AG04449 (cell line): Measurements from ENCODE around the gene UBE3A.

ENCODE experiments used
- CTCF ChIA-PET: fragments of 350-600 bp; formaldehyde crosslinking; extraction: SDS; loops from one replicate; lab custom pipeline; 2021; ENCODE audit warnings: antibody characterized with exemption; lab: Yijun Ruan, JAX
- POLR2A ChIA-PET: fragments of 400-600, 350-600 bp; formaldehyde crosslinking; extraction: SDS; loops from one replicate; lab custom pipeline; 2020; ENCODE audit warnings: antibody characterized with exemption, inconsistent platforms; lab: Yijun Ruan, JAX
- DNase-seq: peaks from one replicate; pipeline ENCODE4 v3.0.0-alpha.2; 2010; ENCODE audit warnings: low read depth, low spot score
- H3K4me3 ChIP-seq: 2 replicates; pipeline ENCODE4 v1.5.1; 2011; ENCODE audit warnings: low read depth, mild to moderate bottlenecking, control low read depth, low read length
- TF ChIP-seq, protein P1 (sequence below): IDR thresholded peaks from one replicate; pipeline ENCODE4 v1.5.1; 2011; ENCODE audit warnings: mild to moderate bottlenecking, moderate library complexity, low read length, control low read depth, inconsistent platforms; ENCODE audit not compliant: insufficient read depth; ENCODE audit errors: missing control alignments

Gene UBE3A

DNA sequence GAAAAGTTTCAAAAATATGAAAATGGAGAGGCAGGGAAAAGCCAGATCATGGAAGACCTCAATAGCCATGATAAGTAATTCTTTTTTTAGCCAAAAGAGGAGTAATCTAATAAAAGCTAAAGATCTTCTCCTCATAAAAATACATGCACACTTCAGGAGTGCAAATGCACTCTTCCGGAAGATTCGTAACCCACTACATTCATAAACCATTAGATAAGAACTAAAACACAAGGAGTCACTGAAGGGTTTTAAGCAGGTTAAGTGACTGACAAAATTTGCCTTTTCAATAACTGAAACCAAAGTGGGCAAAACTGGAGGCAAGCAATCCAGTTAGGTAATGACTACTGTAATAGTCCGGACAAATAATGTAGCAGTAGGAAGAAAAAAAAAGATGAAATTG is 46.0 kb downstream of the UBE3A start:
- TF ChIP-seq, protein P1, sequence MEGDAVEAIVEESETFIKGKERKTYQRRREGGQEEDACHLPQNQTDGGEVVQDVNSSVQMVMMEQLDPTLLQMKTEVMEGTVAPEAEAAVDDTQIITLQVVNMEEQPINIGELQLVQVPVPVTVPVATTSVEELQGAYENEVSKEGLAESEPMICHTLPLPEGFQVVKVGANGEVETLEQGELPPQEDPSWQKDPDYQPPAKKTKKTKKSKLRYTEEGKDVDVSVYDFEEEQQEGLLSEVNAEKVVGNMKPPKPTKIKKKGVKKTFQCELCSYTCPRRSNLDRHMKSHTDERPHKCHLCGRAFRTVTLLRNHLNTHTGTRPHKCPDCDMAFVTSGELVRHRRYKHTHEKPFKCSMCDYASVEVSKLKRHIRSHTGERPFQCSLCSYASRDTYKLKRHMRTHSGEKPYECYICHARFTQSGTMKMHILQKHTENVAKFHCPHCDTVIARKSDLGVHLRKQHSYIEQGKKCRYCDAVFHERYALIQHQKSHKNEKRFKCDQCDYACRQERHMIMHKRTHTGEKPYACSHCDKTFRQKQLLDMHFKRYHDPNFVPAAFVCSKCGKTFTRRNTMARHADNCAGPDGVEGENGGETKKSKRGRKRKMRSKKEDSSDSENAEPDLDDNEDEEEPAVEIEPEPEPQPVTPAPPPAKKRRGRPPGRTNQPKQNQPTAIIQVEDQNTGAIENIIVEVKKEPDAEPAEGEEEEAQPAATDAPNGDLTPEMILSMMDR = no peak
- CTCF ChIA-PET = interaction anchor here (1.0 to 2.1 kb wide), 3 partner anchors 9 to 114 kb away, joined by 3 to 4 read pairs (median 3); no protein-coding TSS in a partner anchor
- no peak for DNase-seq
- H3K4me3 ChIP-seq = no peak overlapping the region
- POLR2A ChIA-PET = no interaction called here

DNA sequence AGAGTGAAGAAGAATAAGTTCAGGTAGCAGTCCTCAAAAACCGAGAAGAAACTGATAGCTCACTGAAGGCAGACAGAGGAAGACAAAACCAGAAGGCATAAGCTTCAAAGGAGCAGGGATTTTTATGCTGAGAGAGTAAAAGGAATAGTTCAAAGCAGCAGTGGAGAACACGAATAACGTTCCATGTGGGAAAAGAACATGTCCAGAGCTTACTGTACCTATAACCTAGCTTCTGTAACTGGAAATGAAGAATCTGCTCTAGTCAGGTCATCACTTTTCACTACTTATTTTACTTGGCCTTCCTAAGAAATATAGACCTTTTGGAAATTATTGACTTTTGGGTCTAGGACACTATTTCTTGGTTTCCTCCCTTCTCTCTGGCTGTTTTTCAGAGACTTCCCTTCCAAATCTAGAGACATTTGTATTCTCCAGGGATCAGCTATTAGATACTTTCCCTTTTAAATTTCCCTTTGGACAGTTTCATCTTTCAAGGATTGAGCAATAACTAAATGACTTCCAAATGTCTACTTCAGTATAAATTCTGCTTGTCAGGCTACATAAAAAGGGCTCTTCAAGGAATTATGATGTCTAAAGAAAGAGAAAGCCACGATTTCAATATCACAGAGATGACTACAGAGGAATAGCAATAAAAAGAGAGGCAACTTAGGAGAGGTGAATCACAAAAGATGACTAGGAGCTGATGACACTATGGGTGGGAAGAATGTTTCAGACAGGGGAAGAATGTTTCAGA is 46.7 kb downstream of the UBE3A start:
- DNase-seq = peak; percentile 73
- H3K4me3 ChIP-seq = no peak overlapping the region
- CTCF ChIA-PET = interaction anchor here (0.9 to 2.1 kb wide), 4 partner anchors 9 to 115 kb away, joined by 3 to 4 read pairs (median 3); no protein-coding TSS in a partner anchor
- POLR2A ChIA-PET = no interaction called here
- TF ChIP-seq, protein P1 = no peak

DNA sequence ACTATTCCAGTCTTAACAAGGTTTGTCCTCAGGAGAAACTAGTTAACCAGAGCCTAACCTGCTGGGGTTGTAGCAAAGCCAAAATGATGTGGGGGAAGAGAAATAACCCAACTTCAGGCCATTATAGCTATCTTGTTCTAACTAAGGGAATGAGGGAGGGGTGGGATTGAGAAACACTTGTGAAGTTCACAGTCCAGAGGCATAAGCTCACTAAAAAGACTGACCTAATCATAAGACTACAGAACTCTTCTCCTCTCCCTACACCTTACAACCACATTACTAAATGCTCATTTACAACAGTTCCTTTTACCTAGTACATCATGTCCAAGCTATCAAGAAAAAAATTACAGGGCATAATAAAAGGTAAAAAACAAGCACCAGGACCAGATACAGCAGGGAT is 52.8 kb downstream of the UBE3A start:
- no peak overlapping the region for H3K4me3 ChIP-seq
- CTCF ChIA-PET = no interaction called here
- POLR2A ChIA-PET = no interaction called here
- TF ChIP-seq, protein P1 = no peak
- DNase-seq = no peak

DNA sequence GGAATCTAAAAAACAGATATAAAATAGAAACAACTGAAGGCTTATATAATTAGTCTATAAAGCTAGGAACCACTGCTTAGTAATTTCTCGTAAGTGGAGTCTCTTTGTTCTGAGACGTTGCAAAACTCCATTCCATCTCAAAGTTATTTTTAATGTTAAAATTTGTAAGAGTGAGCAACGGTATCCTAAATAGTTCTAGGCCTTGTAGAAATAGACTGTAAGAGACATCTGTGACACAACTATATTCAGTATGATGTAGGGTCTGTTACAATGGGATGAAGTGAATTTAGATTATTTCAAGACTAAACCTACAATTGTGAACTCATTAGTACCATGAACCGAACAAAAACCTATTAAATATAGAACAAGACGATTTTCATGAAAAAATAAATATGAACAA is 57.2 kb downstream of the UBE3A start:
- no peak overlapping the region for H3K4me3 ChIP-seq
- ChIA-PET POLR2A (no interaction called here), CTCF (interaction anchor here (1.2 kb wide), 1 partner anchor 10 kb away, joined by 3 read pairs; no protein-coding TSS in a partner anchor)
- DNase-seq = no peak
- TF ChIP-seq, protein P1 = no peak

DNA sequence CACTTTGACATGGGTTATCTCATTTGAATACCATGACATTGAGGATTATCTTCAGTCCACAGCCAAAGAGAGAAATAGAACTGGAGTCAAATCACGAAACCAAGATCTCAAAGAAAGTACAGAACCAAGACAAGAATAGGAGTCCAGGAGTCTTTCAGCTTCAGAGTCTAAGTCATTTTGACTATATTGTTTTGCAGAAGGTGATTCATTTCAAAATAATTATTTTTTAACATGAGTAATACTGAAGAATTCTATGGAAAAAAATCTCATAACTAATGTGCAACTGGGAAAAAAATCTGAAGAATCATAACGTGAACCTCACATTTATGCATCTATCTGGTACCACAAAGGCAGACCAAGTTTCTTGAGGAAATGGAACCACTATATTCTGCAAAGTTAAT is 60.3 kb downstream of the UBE3A start:
- POLR2A ChIA-PET = no interaction called here
- DNase-seq = no peak
- H3K4me3 ChIP-seq = no peak overlapping the region
- TF ChIP-seq, protein P1 = no peak
- CTCF ChIA-PET = interaction anchor here (1.3 to 1.4 kb wide), 2 partner anchors 10 to 56 kb away, joined by 3 read pairs; no protein-coding TSS in a partner anchor

DNA sequence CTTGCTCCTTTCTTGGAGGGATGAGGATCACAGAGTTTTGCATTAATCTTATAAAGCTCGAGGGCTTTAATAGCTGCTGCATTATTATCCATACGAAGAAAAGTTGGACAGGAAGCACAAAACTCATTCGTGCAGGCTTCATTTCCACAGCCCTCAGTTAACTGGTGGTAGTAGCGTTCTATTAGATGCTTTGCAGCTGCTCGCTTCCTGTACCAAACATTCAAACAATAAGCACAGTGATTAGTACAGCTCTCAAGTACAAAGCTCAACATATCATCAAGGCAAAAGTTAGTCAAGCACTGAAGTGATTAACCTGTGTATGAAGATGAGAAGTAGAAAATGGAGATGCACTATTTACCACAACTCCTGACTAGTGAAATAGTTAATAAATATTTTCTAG is 63.3 kb downstream of the UBE3A start:
- CTCF ChIA-PET = no interaction called here

More for the DNA sequence above, 63.3 kb downstream of the UBE3A start:
- DNase-seq = no peak
- TF ChIP-seq, protein P1 = no peak
- POLR2A ChIA-PET = no interaction called here
- no peak overlapping the region for H3K4me3 ChIP-seq
